Hepatocyte (in vitro differentiated cells): ENCODE measurements around the gene TMEM255A. TPM values are rescaled to one million over a fixed set of nuclear protein-coding genes. Genes with fewer than 3 reads are reported as not detected.

ENCODE experiments used
- DNase-seq: peaks from one replicate; pipeline ENCODE4 v3.0.0-alpha.2; 2016; ENCODE audit warnings: low spot score
- H2AFZ ChIP-seq: fragments of 200-600 bp; sonication (generic); 2 replicates; pipeline ENCODE4 v1.6.0; 2016; ENCODE audit warnings: antibody characterized with exemption, mild to moderate bottlenecking
- H3K27ac ChIP-seq: fragments of 200-600 bp; sonication (generic); 2 replicates; pipeline ENCODE4 v1.5.1; 2016; ENCODE audit warnings: mild to moderate bottlenecking
- H3K27me3 ChIP-seq: fragments of 200-600 bp; sonication (generic); 2 replicates; pipeline ENCODE4 v1.6.1; 2016
- H3K36me3 ChIP-seq: fragments of 200-600 bp; sonication (generic); replicated peaks from 2 replicates; pipeline ENCODE4 v1.5.1; 2016; ENCODE audit warnings: low read depth; ENCODE audit not compliant: insufficient read depth
- H3K4me1 ChIP-seq: fragments of 200-600 bp; sonication (generic); 2 replicates; pipeline ENCODE4 v1.5.1; 2016; ENCODE audit warnings: mild to moderate bottlenecking, moderate library complexity; ENCODE audit not compliant: insufficient read depth
- H3K4me2 ChIP-seq: fragments of 200-600 bp; sonication (generic); 2 replicates; pipeline ENCODE4 v1.6.0; 2016
- H3K4me3 ChIP-seq: fragments of 200-600 bp; sonication (generic); 2 replicates; pipeline ENCODE4 v1.5.1; 2016; ENCODE audit warnings: mild to moderate bottlenecking
- H3K79me2 ChIP-seq: fragments of 200-600 bp; sonication (generic); 2 replicates; pipeline ENCODE4 v1.6.0; 2017; ENCODE audit warnings: mild to moderate bottlenecking
- H3K9me2 ChIP-seq: fragments of 200-600 bp; sonication (generic); replicated peaks from 2 replicates; pipeline ENCODE4 v1.6.0; 2017; ENCODE audit warnings: mild to moderate bottlenecking; ENCODE audit not compliant: insufficient read depth
- H3K9me3 ChIP-seq: fragments of 200-600 bp; sonication (generic); 2 replicates; pipeline ENCODE4 v1.5.1; 2016; ENCODE audit warnings: low read depth, mild to moderate bottlenecking
- H4K20me1 ChIP-seq: fragments of 200-600 bp; sonication (generic); 2 replicates; pipeline ENCODE4 v1.6.0; 2016; ENCODE audit warnings: mild to moderate bottlenecking; ENCODE audit not compliant: insufficient read depth, poor library complexity, severe bottlenecking
- CTCF ChIP-seq: fragments of 200-600 bp; sonication (generic); IDR thresholded peaks from 2 replicates; pipeline ENCODE4 v1.5.1; 2016; ENCODE audit warnings: antibody characterized with exemption, mild to moderate bottlenecking; ENCODE audit not compliant: poor library complexity
- EZH2 ChIP-seq: fragments of 200-600 bp; sonication (generic); IDR thresholded peaks from 2 replicates; pipeline ENCODE4 v1.6.1; 2016; ENCODE audit warnings: antibody characterized with exemption, mild to moderate bottlenecking, borderline replicate concordance
- EZH2phosphoT487 ChIP-seq: fragments of 200-600 bp; sonication (generic); IDR thresholded peaks from one replicate; pipeline ENCODE4 v1.6.1; 2018; ENCODE audit warnings: antibody characterized with exemption, mild to moderate bottlenecking, low read depth, moderate library complexity; ENCODE audit not compliant: unreplicated experiment, severe bottlenecking
- WGBS: methylation state at CpG from one replicate; pipeline ENCODE4 v1.1.6; 2016; ENCODE audit warnings: low lambda C conversion rate; ENCODE audit errors: missing lambda C conversion rate; 5-methylcytosine and 5-hydroxymethylcytosine counted together
- polyA plus RNA-seq: library from polyadenylated mRNA; unstranded; fragments of >200 nt; fragmentation: Nextera tagmentation; extraction: Ambion mirVana; gene quantifications from 2 replicates; pipeline ENCODE4 v1.2.1, GENCODE V29; 2016
- total RNA-seq: library from RNA; depleted of rRNA; stranded (reverse); fragments of >200 nt; gene quantifications from 2 replicates; pipeline ENCODE4 v1.2.3, GENCODE V29; 2014

TMEM255A gene
- total and polyA plus RNA-seq, 2 experiments from 2014 or later = 0.77 to 2.2 TPM

- Histone ChIP-seq H3K4me1 (no peaks in the 10 kb centered on the region), H3K27ac (no peak overlapping the region), H4K20me1 (no peaks in the 10 kb centered on the region), H3K9me3 (no peaks in the 10 kb centered on the region), H3K9me2 (no peaks in the 10 kb centered on the region), H3K4me2 (no peak overlapping the region), H3K79me2 (no peaks in the 10 kb centered on the region), H2AFZ (no peak overlapping the region), H3K36me3 (no peaks in the 10 kb centered on the region), H3K27me3 (no peaks in the 10 kb centered on the region), H3K4me3 (no peak overlapping the region)
- WGBS = 50% methylated on average over 6 of the region's 6 CpGs
- no peak for TF ChIP-seq EZH2phosphoT487
- no peak for TF ChIP-seq EZH2
- no peak for TF ChIP-seq CTCF
- DNase-seq = no peak
Observed at GRCh38 chrX:120235284-120235683, 76.0 kb downstream of the TMEM255A start.

- Histone ChIP-seq H3K4me1 (no peaks in the 10 kb centered on the region), H4K20me1 (no peaks in the 10 kb centered on the region), H3K27ac (no peak overlapping the region), H3K4me3 (no peak overlapping the region), H3K36me3 (no peaks in the 10 kb centered on the region), H3K27me3 (no peaks in the 10 kb centered on the region), H3K79me2 (no peaks in the 10 kb centered on the region), H3K9me3 (no peaks in the 10 kb centered on the region), H3K4me2 (no peak overlapping the region), H3K9me2 (no peaks in the 10 kb centered on the region), H2AFZ (no peak overlapping the region)
- DNase-seq = no peak
- WGBS = 66% methylated on average over 9 of the region's 9 CpGs
- no peak for TF ChIP-seq EZH2
- no peak for TF ChIP-seq CTCF
- no peak for TF ChIP-seq EZH2phosphoT487
Observed at GRCh38 chrX:120228187-120228908, 82.9 kb downstream of the TMEM255A start.

GRCh38 chrX:120224388-120224787 lies 86.9 kb downstream of the TMEM255A start:
- H3K79me2 ChIP-seq = no peaks in the 10 kb centered on the region
- H3K4me1 ChIP-seq = no peaks in the 10 kb centered on the region
- TF ChIP-seq EZH2phosphoT487 (no peak), CTCF (no peak), EZH2 (no peak)
- H3K36me3 ChIP-seq = no peaks in the 10 kb centered on the region
- no peak overlapping the region for H3K4me2 ChIP-seq
- no peak overlapping the region for H3K4me3 ChIP-seq
- no peak for DNase-seq
- H4K20me1 ChIP-seq = no peaks in the 10 kb centered on the region
- 72% methylated on average over 4 of the region's 4 CpGs for WGBS
- no peak overlapping the region for H3K27ac ChIP-seq
- no peaks in the 10 kb centered on the region for H3K27me3 ChIP-seq
- H3K9me3 ChIP-seq = no peaks in the 10 kb centered on the region
- no peak overlapping the region for H2AFZ ChIP-seq
- H3K9me2 ChIP-seq = no peaks in the 10 kb centered on the region
